Uterus (tissue), 4 donors: Measurements from ENCODE around the gene ANKRD39. TPM values are rescaled to one million over a fixed set of nuclear protein-coding genes. Genes with fewer than 3 reads are reported as not detected.
A peak's percentile ranks its signal among the peaks of the same experiment; 100 is the strongest.

ENCODE experiments used
- DNase-seq, 2 donors: peaks; one replicate each; pipeline ENCODE4 v3.0.0-alpha.2; 2019 to 2020
- H3K27ac ChIP-seq, 2 donors: fragments of 200-600 bp; sonication (generic); 1 replicate in 1 of 2; 2 replicates in 1 of 2; pipeline ENCODE4 v1.5.1; 2016 to 2018
- H3K27me3 ChIP-seq, 2 donors: fragments of 200-600 bp; sonication (generic); one replicate each; pipeline ENCODE4 v1.5.1; 2018 to 2019; ENCODE audit warnings: control low read depth in 1 of 2
- H3K36me3 ChIP-seq, 2 donors: fragments of 200-600 bp; sonication (generic); one replicate each; pipeline ENCODE4 v1.5.1; 2019; ENCODE audit warnings: control low read depth in 1 of 2
- H3K4me1 ChIP-seq, 2 donors: fragments of 200-600 bp; sonication (generic); one replicate each; pipeline ENCODE4 v1.5.1; 2018 to 2019; ENCODE audit warnings: control low read depth in 1 of 2
- H3K4me3 ChIP-seq, 2 donors: fragments of 200-600 bp; sonication (generic); 1 replicate in 1 of 2; 2 replicates in 1 of 2; pipeline ENCODE4 v1.5.1; 2018 to 2019; ENCODE audit warnings: mild to moderate bottlenecking in 1 of 2
- H3K9me3 ChIP-seq, 2 donors: fragments of 200-600 bp; sonication (generic); one replicate each; pipeline ENCODE4 v1.5.1; 2019; ENCODE audit warnings: control low read depth in 1 of 2
- POLR2A ChIP-seq, 2 donors: fragments of 450-650 bp; IDR thresholded peaks; one replicate each; pipeline ENCODE4 v1.6.1; 2016; ENCODE audit warnings: antibody characterized with exemption in 2 of 2, mild to moderate bottlenecking in 1 of 2, moderate library complexity in 1 of 2
- intact Hi-C: fragments of 100-400 bp; cut with DNase I; formaldehyde crosslinking; loops from one replicate; pipeline ENCODE4 v1.15.1; 2023; ENCODE audit warnings: low total_unique reads
- total RNA-seq, 4 donors: library from RNA; depleted of rRNA in 3 of 4; stranded (reverse); fragments of >200 nt in 3 of 4; gene quantifications; one replicate each; pipeline versions ENCODE4 v1.1.0 to v1.2.4, GENCODE V29; 2014 to 2023
- TF ChIP-seq, protein P1 (sequence below), 4 experiments: fragments of 200-600 bp in 2 of 4; fragments of 450-650 bp in 2 of 4; sonication (generic) in 2 of 4; IDR thresholded peaks; one replicate each; pipeline ENCODE4 v1.5.1; 2016 to 2019; ENCODE audit warnings: antibody characterized with exemption in 4 of 4, mild to moderate bottlenecking in 2 of 4, moderate library complexity in 1 of 4
- donor health status: DM: yes; HTN: yes; CAD: no.

ANKRD39 gene
- total RNA-seq, 4 donors from 2014 or later = 4.7 to 162 (median 16.9) TPM

DNA sequence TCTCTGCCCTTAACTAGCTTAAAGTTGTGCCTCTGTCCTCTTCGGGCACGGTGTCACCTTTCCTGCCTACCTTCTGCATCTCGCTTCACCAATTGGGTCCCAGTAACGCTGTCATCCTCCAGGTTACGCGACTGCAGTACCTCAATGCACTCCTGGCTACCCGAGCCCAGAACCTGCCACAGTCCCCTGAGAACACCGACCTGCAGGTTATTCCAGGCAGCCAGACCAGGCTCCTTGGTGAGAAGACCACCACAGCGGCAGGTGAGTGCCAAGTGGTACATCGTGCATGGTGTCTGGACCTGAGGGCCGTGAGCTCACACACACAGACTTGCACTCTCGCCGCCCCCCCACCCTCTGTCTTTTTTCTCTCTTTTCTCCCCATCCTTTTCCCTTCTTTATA is 28.9 kb downstream of the ANKRD39 start:
- no peak for TF ChIP-seq POLR2A (IDR thresholded peaks at IDR 0.05)
- TF ChIP-seq, protein P1, sequence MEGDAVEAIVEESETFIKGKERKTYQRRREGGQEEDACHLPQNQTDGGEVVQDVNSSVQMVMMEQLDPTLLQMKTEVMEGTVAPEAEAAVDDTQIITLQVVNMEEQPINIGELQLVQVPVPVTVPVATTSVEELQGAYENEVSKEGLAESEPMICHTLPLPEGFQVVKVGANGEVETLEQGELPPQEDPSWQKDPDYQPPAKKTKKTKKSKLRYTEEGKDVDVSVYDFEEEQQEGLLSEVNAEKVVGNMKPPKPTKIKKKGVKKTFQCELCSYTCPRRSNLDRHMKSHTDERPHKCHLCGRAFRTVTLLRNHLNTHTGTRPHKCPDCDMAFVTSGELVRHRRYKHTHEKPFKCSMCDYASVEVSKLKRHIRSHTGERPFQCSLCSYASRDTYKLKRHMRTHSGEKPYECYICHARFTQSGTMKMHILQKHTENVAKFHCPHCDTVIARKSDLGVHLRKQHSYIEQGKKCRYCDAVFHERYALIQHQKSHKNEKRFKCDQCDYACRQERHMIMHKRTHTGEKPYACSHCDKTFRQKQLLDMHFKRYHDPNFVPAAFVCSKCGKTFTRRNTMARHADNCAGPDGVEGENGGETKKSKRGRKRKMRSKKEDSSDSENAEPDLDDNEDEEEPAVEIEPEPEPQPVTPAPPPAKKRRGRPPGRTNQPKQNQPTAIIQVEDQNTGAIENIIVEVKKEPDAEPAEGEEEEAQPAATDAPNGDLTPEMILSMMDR (IDR thresholded peaks at IDR 0.05) = no peak
- Histone ChIP-seq H3K9me3 (no peaks in the 10 kb centered on the region), H3K4me3 (no peak overlapping the region), H3K36me3 (no peaks in the 10 kb centered on the region), H3K27ac (no peak overlapping the region), H3K4me1 (no peaks in the 10 kb centered on the region), H3K27me3 (no peaks in the 10 kb centered on the region)
- intact Hi-C loops = no loop called here
- no peak for DNase-seq

DNA sequence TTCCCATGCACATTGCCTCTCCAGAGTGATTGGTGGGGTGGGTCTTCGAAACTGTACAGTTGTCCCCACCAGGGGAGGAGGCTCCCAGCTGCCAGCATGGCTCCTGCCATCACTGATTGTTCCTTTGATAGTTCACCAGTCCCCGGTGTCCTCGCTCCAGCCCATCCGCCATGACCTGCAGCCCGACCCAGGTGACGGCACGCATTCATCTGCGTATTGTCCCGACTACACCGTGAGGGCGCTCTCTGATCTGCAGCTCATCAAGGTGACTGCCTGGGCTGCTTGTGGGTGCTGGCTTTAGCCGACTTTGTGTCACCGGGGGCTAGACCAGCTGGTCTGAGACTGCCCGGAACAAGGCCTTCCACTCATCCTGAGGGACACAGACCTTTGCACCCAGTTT is 29.4 kb downstream of the ANKRD39 start:
- no peak for DNase-seq
- H3K27ac ChIP-seq = no peak overlapping the region
- no peaks in the 10 kb centered on the region for H3K27me3 ChIP-seq
- no peaks in the 10 kb centered on the region for H3K36me3 ChIP-seq
- TF ChIP-seq, protein P1 (IDR thresholded peaks at IDR 0.05) = no peak
- TF ChIP-seq POLR2A (IDR thresholded peaks at IDR 0.05) = no peak
- H3K4me1 ChIP-seq = no peaks in the 10 kb centered on the region
- no peaks in the 10 kb centered on the region for H3K9me3 ChIP-seq
- intact Hi-C loops = no loop called here
- no peak overlapping the region for H3K4me3 ChIP-seq

- Histone ChIP-seq H3K36me3 (no peaks in the 10 kb centered on the region), H3K27ac (no peak overlapping the region)
These were observed 31.1 kb downstream of the ANKRD39 start for GRCh38 chr2:96826546-96827278.

DNA sequence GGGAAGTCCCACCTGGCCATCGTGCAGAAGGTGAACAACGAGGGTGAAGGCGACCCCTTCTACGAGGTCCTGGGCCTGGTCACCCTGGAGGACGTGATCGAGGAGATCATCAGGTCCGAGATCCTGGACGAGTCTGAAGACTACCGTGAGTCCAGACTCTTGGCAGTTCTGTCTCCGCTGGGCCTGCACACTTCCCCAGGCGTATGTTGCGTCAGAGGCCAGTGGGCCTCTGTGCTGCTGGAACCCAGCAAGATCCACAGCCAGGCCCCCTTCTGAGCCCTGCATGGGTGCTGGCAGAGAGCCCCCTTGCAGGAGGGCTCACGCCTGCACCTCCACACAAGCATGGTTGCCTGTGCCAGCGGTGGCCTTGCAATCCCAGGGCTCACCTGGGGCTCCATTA is 32.8 kb downstream of the ANKRD39 start:
- Histone ChIP-seq H3K4me1 (no peaks in the 10 kb centered on the region), H3K4me3 (no peak overlapping the region), H3K27ac (no peak overlapping the region), H3K9me3 (no peaks in the 10 kb centered on the region), H3K36me3 (no peaks in the 10 kb centered on the region), H3K27me3 (no peaks in the 10 kb centered on the region)
- no peak for DNase-seq
- no peak for TF ChIP-seq POLR2A (IDR thresholded peaks at IDR 0.05)
- TF ChIP-seq, protein P1 (IDR thresholded peaks at IDR 0.05) = no peak
- intact Hi-C loops = no loop called here

More at GRCh38 chr2:96826546-96827278, 31.1 kb downstream of the ANKRD39 start:
- no peaks in the 10 kb centered on the region for H3K4me1 ChIP-seq
- no peak for TF ChIP-seq POLR2A (IDR thresholded peaks at IDR 0.05)
- TF ChIP-seq, protein P1 (IDR thresholded peaks at IDR 0.05) = no peak
- H3K4me3 ChIP-seq = no peak overlapping the region
- intact Hi-C loops = no loop called here
- H3K9me3 ChIP-seq = no peaks in the 10 kb centered on the region
- DNase-seq = no peak
- H3K27me3 ChIP-seq = no peaks in the 10 kb centered on the region

GRCh38 chr2:96824079-96824870 is 33.5 kb downstream of the ANKRD39 start:
- Histone ChIP-seq H3K9me3 (no peaks in the 10 kb centered on the region), H3K4me1 (peaks cover 3 to 5% of the 10 kb centered on the region in 2 donors), H3K36me3 (no peaks in the 10 kb centered on the region), H3K27ac (peak overlapping the region in 1 of 2 donors; percentile 49), H3K27me3 (no peaks in the 10 kb centered on the region), H3K4me3 (no peak overlapping the region)
- TF ChIP-seq POLR2A (IDR thresholded peaks at IDR 0.05) = no peak
- TF ChIP-seq, protein P1 (IDR thresholded peaks at IDR 0.05) = no peak
- no peak for DNase-seq
- intact Hi-C loops = no loop called here
